Psoas muscle (tissue), 8 donors: ENCODE results near the gene TIMP2. TPM values are rescaled to one million over a fixed set of nuclear protein-coding genes. Genes with fewer than 3 reads are reported as not detected.

Experiments used
- ATAC-seq, 4 donors: fragments of 200-7000 bp; cut with Tn5 transposase; one replicate each; pipeline ENCODE4 v1.9.1; 2020; ENCODE audit warnings: moderate library complexity in 3 of 4, mild to moderate bottlenecking in 2 of 4
- DNase-seq, 2 donors: peaks; one replicate each; pipeline ENCODE4 v3.0.0-alpha.2; 2020
- H3K27ac ChIP-seq: fragments of 200-600 bp; one replicate; pipeline ENCODE4 v1.8.0; 2022
- H3K27me3 ChIP-seq, 3 donors: fragments of 200-600 bp in 1 of 3; one replicate each; pipeline versions ENCODE4 v1.6.1 to v1.8.0; 2013 to 2022; ENCODE audit warnings: low read length in 2 of 3, mild to moderate bottlenecking in 2 of 3, moderate library complexity in 1 of 3; ENCODE audit not compliant: insufficient read depth in 3 of 3
- H3K36me3 ChIP-seq, 2 donors: fragments of 200-600 bp in 1 of 2; one replicate each; pipeline versions ENCODE4 v1.6.1 to v1.8.0; 2013 to 2022; ENCODE audit warnings: low read depth in 1 of 2, mild to moderate bottlenecking in 1 of 2, moderate library complexity in 1 of 2; ENCODE audit not compliant: insufficient read depth in 1 of 2
- H3K4me1 ChIP-seq: fragments of 200-600 bp; one replicate; pipeline ENCODE4 v1.8.0; 2022
- H3K4me3 ChIP-seq: fragments of 200-600 bp; one replicate; pipeline ENCODE4 v1.8.0; 2022; ENCODE audit warnings: mild to moderate bottlenecking
- H3K9me3 ChIP-seq: fragments of 200-600 bp; one replicate; pipeline ENCODE4 v1.8.0; 2022
- CTCF ChIP-seq: fragments of 200-600 bp; IDR thresholded peaks from one replicate; pipeline ENCODE4 v1.8.0; 2022; ENCODE audit warnings: antibody characterized with exemption
- WGBS, 3 donors: extraction: QIAGEN DNeasy Blood & Tissue Kit; methylation state at CpG; one replicate each; pipeline versions ENCODE4 v1.1.6 to v1.1.7; 2013; 5-methylcytosine and 5-hydroxymethylcytosine counted together
- intact Hi-C, 2 donors: fragments of 100-400 bp; cut with DNase I; formaldehyde crosslinking; loops; one replicate each; pipeline versions ENCODE4 v1.11.0 to v1.14.2; 2022
- polyA plus RNA-seq, 3 donors: library from polyadenylated mRNA; stranded (reverse); fragments of 200-250 nt; gene quantifications; one replicate each; pipeline ENCODE4 v1.2.3, GENCODE V29; 2013
- total RNA-seq, 4 donors: library from RNA; stranded (reverse); fragmentation: NEBNext Ultra II Directional in 2 of 4; extraction: Animal tissue kit (Norgen Biotek cat#: 25700) in 2 of 4; gene quantifications; one replicate each; pipeline versions ENCODE4 v1.2.1 to v1.2.4, GENCODE V29; 2021 to 2023
- donor health status: healthy with polysubstance abuse.
- donor health status: DM: no; HTN: no; CAD: no; lungs with moderate emphysema.
- donor health status: Bipolar disorder and iron deficiency.
- donor health status: healthy.
- donor health status: DM: yes; HTN: yes; CAD: no.
- donor health status: DM: no; HTN: no; CAD: no.
- donor health status: DM: no; HTN: no; CAD: no.
- donor health status: DM: yes; HTN: yes; CAD: no.

The TIMP2 gene
- total and polyA plus RNA-seq, 7 donors = 10.3 to 53.6 (median 18.5) TPM

- H3K4me3 ChIP-seq = no peak overlapping the region
- no peaks in the 10 kb centered on the region for H3K9me3 ChIP-seq
- H3K27ac ChIP-seq = no peak overlapping the region
- 81 to 83% (median 82%) methylated on average over 19 of the region's 19 CpGs for WGBS, 3 donors
- H3K4me1 ChIP-seq = no peaks in the 10 kb centered on the region
- no peaks in the 10 kb centered on the region for H3K27me3 ChIP-seq
- no peaks in the 10 kb centered on the region for H3K36me3 ChIP-seq
- DNase-seq = no peak
- ATAC-seq = no peak
- no peak for TF ChIP-seq CTCF
- intact Hi-C loops = no loop called here
These were observed 37.3 kb upstream of the TIMP2 start for GRCh38 chr17:78962345-78962983.

GRCh38 chr17:78961571-78961970 is 36.4 kb upstream of the TIMP2 start:
- no peaks in the 10 kb centered on the region for H3K27me3 ChIP-seq
- H3K36me3 ChIP-seq = no peaks in the 10 kb centered on the region
- no peaks in the 10 kb centered on the region for H3K9me3 ChIP-seq
- 94 to 96% (median 95%) methylated on average over 4 of the region's 4 CpGs for WGBS, 3 donors
- no peak for TF ChIP-seq CTCF
- H3K27ac ChIP-seq = no peak overlapping the region
- DNase-seq (no peak), ATAC-seq (no peak)
- H3K4me1 ChIP-seq = no peaks in the 10 kb centered on the region
- no peak overlapping the region for H3K4me3 ChIP-seq
- intact Hi-C loops = no loop called here

- ATAC-seq = peak; percentile 88 to 97 (median 94)
- Histone ChIP-seq H3K27me3 (no peaks in the 10 kb centered on the region), H3K27ac (peak overlapping the region; percentile 48), H3K4me1 (no peaks in the 10 kb centered on the region), H3K4me3 (no peak overlapping the region), H3K9me3 (no peaks in the 10 kb centered on the region), H3K36me3 (no peaks in the 10 kb centered on the region)
- TF ChIP-seq CTCF = no peak
- WGBS, 3 donors = 25 to 45% (median 25%) methylated on average over 5 of the region's 5 CpGs
- intact Hi-C loops = no loop called here
- DNase-seq = peak; percentile 60 to 80
These were observed 35.7 kb upstream of the TIMP2 start for GRCh38 chr17:78960928-78961327.

GRCh38 chr17:78959803-78960202 is 34.6 kb upstream of the TIMP2 start:
- no peak overlapping the region for H3K4me3 ChIP-seq
- DNase-seq (no peak), ATAC-seq (no peak)
- no peak for TF ChIP-seq CTCF
- no peaks in the 10 kb centered on the region for H3K4me1 ChIP-seq
- H3K36me3 ChIP-seq = no peaks in the 10 kb centered on the region
- intact Hi-C loops = no loop called here
- no peaks in the 10 kb centered on the region for H3K9me3 ChIP-seq
- no peak overlapping the region for H3K27ac ChIP-seq
- 93 to 95% (median 94%) methylated on average over 12 of the region's 12 CpGs for WGBS, 3 donors
- no peaks in the 10 kb centered on the region for H3K27me3 ChIP-seq

GRCh38 chr17:78958641-78959127 is 33.5 kb upstream of the TIMP2 start:
- Histone ChIP-seq H3K36me3 (no peaks in the 10 kb centered on the region), H3K4me1 (no peaks in the 10 kb centered on the region), H3K4me3 (no peak overlapping the region), H3K27me3 (no peaks in the 10 kb centered on the region), H3K9me3 (no peaks in the 10 kb centered on the region), H3K27ac (no peak overlapping the region)
- intact Hi-C loops = no loop called here
- ATAC-seq = no peak
- TF ChIP-seq CTCF = no peak
- 90 to 92% (median 92%) methylated on average over 7 of the region's 7 CpGs for WGBS, 3 donors
- no peak for DNase-seq
